Measurements from ENCODE around the gene PHACTR3. TPM values are rescaled to one million over a fixed set of nuclear protein-coding genes. Genes with fewer than 3 reads are reported as not detected.

The PHACTR3 gene
- total RNA-seq, 1 donor from 2014 or later, result 1.1 TPM

- Mint-ChIP-seq H3K27me3 (no peaks in the 10 kb centered on the region), H3K4me1 (ENCODE audit: low read depth) (peaks cover 1% of the 10 kb centered on the region), H3K36me3 (ENCODE audit: insufficient read depth) (peaks cover 5% of the 10 kb centered on the region), H3K27ac (no peak overlapping the region), H3K9me3 (ENCODE audit: low read depth) (peaks cover 36% of the 10 kb centered on the region), H3K4me3 (ENCODE audit: low read depth) (no peak overlapping the region)
- no peak for DNase-seq (ENCODE audit: low spot score, unreplicated experiment)
- TF ChIP-seq CTCF (IDR thresholded peaks at IDR 0.05; ENCODE audit: unreplicated experiment), result no peak
Observed at GRCh38 chr20:59650418-59650817, 46.1 kb downstream of the PHACTR3 start.

GRCh38 chr20:59652381-59652780, 48.0 kb downstream of the PHACTR3 start:
- Mint-ChIP-seq H3K27me3 (no peaks in the 10 kb centered on the region), H3K4me3 (ENCODE audit: low read depth) (no peak overlapping the region), H3K4me1 (ENCODE audit: low read depth) (peaks cover 2% of the 10 kb centered on the region), H3K9me3 (ENCODE audit: low read depth) (peaks cover 36% of the 10 kb centered on the region), H3K27ac (no peak overlapping the region), H3K36me3 (ENCODE audit: insufficient read depth) (peaks cover 3% of the 10 kb centered on the region)
- no peak for DNase-seq (ENCODE audit: low spot score, unreplicated experiment)
- TF ChIP-seq CTCF (IDR thresholded peaks at IDR 0.05; ENCODE audit: unreplicated experiment), result no peak

- H3K27me3 Mint-ChIP-seq, result no peaks in the 10 kb centered on the region
- no peak overlapping the region for H3K4me3 Mint-ChIP-seq (ENCODE audit: low read depth)
- no peak for DNase-seq (ENCODE audit: low spot score, unreplicated experiment)
- H3K4me1 Mint-ChIP-seq (ENCODE audit: low read depth), result peaks cover 2% of the 10 kb centered on the region
- peaks cover 40% of the 10 kb centered on the region for H3K9me3 Mint-ChIP-seq (ENCODE audit: low read depth)
- TF ChIP-seq CTCF (IDR thresholded peaks at IDR 0.05; ENCODE audit: unreplicated experiment), result no peak
- H3K36me3 Mint-ChIP-seq (ENCODE audit: insufficient read depth), result peaks cover 2% of the 10 kb centered on the region
- H3K27ac Mint-ChIP-seq, result no peak overlapping the region
Observed at GRCh38 chr20:59656417-59656816, 52.1 kb downstream of the PHACTR3 start.

GRCh38 chr20:59657459-59658046, 53.2 kb downstream of the PHACTR3 start:
- peaks cover 40% of the 10 kb centered on the region for H3K9me3 Mint-ChIP-seq (ENCODE audit: low read depth)

GRCh38 chr20:59660471-59660870, 56.1 kb downstream of the PHACTR3 start:
- peaks cover under 1% of the 10 kb centered on the region for H3K4me1 Mint-ChIP-seq (ENCODE audit: low read depth)
- no peak overlapping the region for H3K4me3 Mint-ChIP-seq (ENCODE audit: low read depth)
- no peak for TF ChIP-seq CTCF (IDR thresholded peaks at IDR 0.05; ENCODE audit: unreplicated experiment)
- no peak overlapping the region for H3K27ac Mint-ChIP-seq
- H3K9me3 Mint-ChIP-seq (ENCODE audit: low read depth), result peaks cover 37% of the 10 kb centered on the region
- DNase-seq (ENCODE audit: low spot score, unreplicated experiment), result no peak
- H3K27me3 Mint-ChIP-seq, result peaks cover 4% of the 10 kb centered on the region
- peaks cover 2% of the 10 kb centered on the region for H3K36me3 Mint-ChIP-seq (ENCODE audit: insufficient read depth)

More at GRCh38 chr20:59657459-59658046, 53.2 kb downstream of the PHACTR3 start:
- H3K36me3 Mint-ChIP-seq (ENCODE audit: insufficient read depth), result peaks cover 2% of the 10 kb centered on the region
- DNase-seq (ENCODE audit: low spot score, unreplicated experiment), result no peak
- H3K4me1 Mint-ChIP-seq (ENCODE audit: low read depth), result peaks cover 2% of the 10 kb centered on the region
- H3K4me3 Mint-ChIP-seq (ENCODE audit: low read depth), result no peak overlapping the region
- peaks cover 4% of the 10 kb centered on the region for H3K27me3 Mint-ChIP-seq
- H3K27ac Mint-ChIP-seq, result no peak overlapping the region
- TF ChIP-seq CTCF (IDR thresholded peaks at IDR 0.05; ENCODE audit: unreplicated experiment), result no peak

Data from progenitor cell of endocrine pancreas (in vitro differentiated cells).